Natural killer cell (primary cell): Measurements from ENCODE around the gene SLC22A17. TPM values are rescaled to one million over a fixed set of nuclear protein-coding genes. Genes with fewer than 3 reads are reported as not detected.

Source experiments
- ATAC-seq, 3 donors: fragments of 150-1000 bp in 2 of 3; fragments of 200-7000 bp in 1 of 3; cut with Tn5 transposase; 1 replicate in 1 of 3; 2 replicates in 2 of 3; pipeline ENCODE4 v1.10.0; 2021; ENCODE audit warnings: mild to moderate bottlenecking in 2 of 3, moderate library complexity in 2 of 3
- DNase-seq, 2 donors: peaks; one replicate each; pipeline versions ENCODE4 v3.0.0 to v3.0.0-alpha.2; 2013 to 2021; ENCODE audit warnings: mixed read lengths in 1 of 2
- H3K27ac ChIP-seq: one replicate; pipeline ENCODE4 v1.5.1; 2013; ENCODE audit warnings: mild to moderate bottlenecking, low read length
- H3K27me3 ChIP-seq: one replicate; pipeline ENCODE4 v1.6.1; 2013; ENCODE audit warnings: low read length; ENCODE audit not compliant: control insufficient read depth, insufficient read depth
- H3K36me3 ChIP-seq: one replicate; pipeline ENCODE4 v1.6.1; 2013; ENCODE audit warnings: low read length; ENCODE audit not compliant: control insufficient read depth, insufficient read depth
- H3K4me1 ChIP-seq: one replicate; pipeline ENCODE4 v1.6.1; 2013; ENCODE audit warnings: low read length; ENCODE audit not compliant: control insufficient read depth, insufficient read depth
- H3K4me3 ChIP-seq: one replicate; pipeline ENCODE4 v1.5.1; 2013; ENCODE audit warnings: low read length
- H3K9me3 ChIP-seq: one replicate; pipeline ENCODE4 v1.6.1; 2013; ENCODE audit warnings: low read length; ENCODE audit not compliant: control insufficient read depth, insufficient read depth
- H3K27ac Mint-ChIP-seq, 2 donors: one replicate each; pipeline ENCODE4 v1.8.0; 2022; ENCODE audit warnings: mild to moderate bottlenecking in 2 of 2, mixed read lengths in 2 of 2, moderate library complexity in 1 of 2
- H3K27me3 Mint-ChIP-seq, 2 donors: one replicate each; pipeline ENCODE4 v1.8.0; 2022; ENCODE audit warnings: low read depth in 2 of 2, mixed read lengths in 2 of 2
- H3K36me3 Mint-ChIP-seq: one replicate; pipeline ENCODE4 v1.8.0; 2022; ENCODE audit warnings: mixed read lengths
- H3K4me1 Mint-ChIP-seq, 2 donors: one replicate each; pipeline ENCODE4 v1.8.0; 2022; ENCODE audit warnings: mixed read lengths in 2 of 2
- H3K4me3 Mint-ChIP-seq: one replicate; pipeline ENCODE4 v1.8.0; 2022; ENCODE audit warnings: mild to moderate bottlenecking, moderate library complexity, mixed read lengths
- H3K9me3 Mint-ChIP-seq, 2 donors: one replicate each; pipeline ENCODE4 v1.8.0; 2022; ENCODE audit warnings: mixed read lengths in 2 of 2
- whole genome bisulfite sequencing: methylation state at CpG from one replicate; pipeline ENCODE4 v1.1.7; 2013; ENCODE audit warnings: missing lambda C conversion rate; ENCODE audit not compliant: insufficient coverage; 5-methylcytosine and 5-hydroxymethylcytosine counted together
- intact Hi-C: fragments of 100-400 bp; cut with micrococcal nuclease; formaldehyde crosslinking; loops from one replicate; pipeline ENCODE4 v1.14.2; 2022
- total RNA-seq, 4 donors: library from RNA; stranded (reverse); fragments of 120-200 nt in 1 of 4; gene quantifications; one replicate each; pipeline versions ENCODE4 v1.2.3 to v1.2.4, GENCODE V29; 2013 to 2022
- TF ChIP-seq, protein P1 (sequence below): fragments of 200-600 bp; IDR thresholded peaks from one replicate; pipeline ENCODE4 v1.8.0; 2022; ENCODE audit warnings: antibody characterized with exemption

SLC22A17 gene
- total RNA-seq, 3 donors from 2014 or later (not counting 1 experiment from before 2014, with no cell fraction given) = 0.28 to 1.00 TPM; not detected in 1

GRCh38 chr14:23321572-23322547 lies 30.8 kb downstream of the SLC22A17 start:
- under 1% methylated on average over 55 of the region's 64 CpGs for WGBS
- Mint-ChIP-seq H3K27me3 (no peaks in the 10 kb centered on the region), H3K27ac (peak overlapping the region; percentile 95 to 96), H3K4me3 (peak overlapping the region; percentile 92), H3K4me1 (peaks cover 31 to 35% of the 10 kb centered on the region in 2 donors), H3K36me3 (no peaks in the 10 kb centered on the region), H3K9me3 (no peaks in the 10 kb centered on the region)
- TF ChIP-seq, protein P1, sequence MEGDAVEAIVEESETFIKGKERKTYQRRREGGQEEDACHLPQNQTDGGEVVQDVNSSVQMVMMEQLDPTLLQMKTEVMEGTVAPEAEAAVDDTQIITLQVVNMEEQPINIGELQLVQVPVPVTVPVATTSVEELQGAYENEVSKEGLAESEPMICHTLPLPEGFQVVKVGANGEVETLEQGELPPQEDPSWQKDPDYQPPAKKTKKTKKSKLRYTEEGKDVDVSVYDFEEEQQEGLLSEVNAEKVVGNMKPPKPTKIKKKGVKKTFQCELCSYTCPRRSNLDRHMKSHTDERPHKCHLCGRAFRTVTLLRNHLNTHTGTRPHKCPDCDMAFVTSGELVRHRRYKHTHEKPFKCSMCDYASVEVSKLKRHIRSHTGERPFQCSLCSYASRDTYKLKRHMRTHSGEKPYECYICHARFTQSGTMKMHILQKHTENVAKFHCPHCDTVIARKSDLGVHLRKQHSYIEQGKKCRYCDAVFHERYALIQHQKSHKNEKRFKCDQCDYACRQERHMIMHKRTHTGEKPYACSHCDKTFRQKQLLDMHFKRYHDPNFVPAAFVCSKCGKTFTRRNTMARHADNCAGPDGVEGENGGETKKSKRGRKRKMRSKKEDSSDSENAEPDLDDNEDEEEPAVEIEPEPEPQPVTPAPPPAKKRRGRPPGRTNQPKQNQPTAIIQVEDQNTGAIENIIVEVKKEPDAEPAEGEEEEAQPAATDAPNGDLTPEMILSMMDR = no peak
- Histone ChIP-seq H3K27me3 (no peaks in the 10 kb centered on the region), H3K9me3 (no peaks in the 10 kb centered on the region), H3K4me3 (peak overlapping the region; percentile 66), H3K36me3 (peaks cover 28% of the 10 kb centered on the region), H3K27ac (peak overlapping the region; percentile 91), H3K4me1 (peaks cover 23% of the 10 kb centered on the region)
- DNase-seq = peak; percentile 40 to 63
- intact Hi-C loops = loop anchor here (1.0 to 10.0 kb wide), 6 partner anchors 21 to 405 kb away; partner anchors contain the start of genes ACIN1, C14orf119, HOMEZ and NGDN
- ATAC-seq = peak in 1 of 3 donors; percentile 1

GRCh38 chr14:23320584-23321571 lies 31.8 kb downstream of the SLC22A17 start, which contains the start of gene PABPN1:
PABPN1 (plus strand) TSS chr14:23321457; CDS start chr14:23321470, 13 bp downstream.
- DNase-seq (peak; percentile 95 to 99), ATAC-seq (peak; percentile 83 to 94 (median 85))
- no peaks in the 10 kb centered on the region for H3K27me3 Mint-ChIP-seq
- TF ChIP-seq, protein P1 = no peak
- Histone ChIP-seq H3K27ac (peak within 1 kb of the TSS; percentile 91), H3K4me1 (peaks cover 23% of the 10 kb centered on the region), H3K27me3 (no peaks in the 10 kb centered on the region), H3K4me3 (peak within 1 kb of the TSS; percentile 66), H3K9me3 (no peaks in the 10 kb centered on the region), H3K36me3 (peaks cover 25% of the 10 kb centered on the region)
- peaks cover 31 to 35% of the 10 kb centered on the region in 2 donors for H3K4me1 Mint-ChIP-seq
- H3K36me3 Mint-ChIP-seq = no peaks in the 10 kb centered on the region
- H3K27ac Mint-ChIP-seq = peak within 1 kb of the TSS; percentile 95 to 96
- intact Hi-C loops = loop anchor here (1.0 to 10.0 kb wide), 6 partner anchors 20 to 404 kb away; partner anchors contain the start of genes ACIN1, C14orf119, HOMEZ and NGDN
- H3K4me3 Mint-ChIP-seq = peak within 1 kb of the TSS; percentile 92
- 2% methylated on average over 63 of the region's 63 CpGs for WGBS
- no peaks in the 10 kb centered on the region for H3K9me3 Mint-ChIP-seq

DNA sequence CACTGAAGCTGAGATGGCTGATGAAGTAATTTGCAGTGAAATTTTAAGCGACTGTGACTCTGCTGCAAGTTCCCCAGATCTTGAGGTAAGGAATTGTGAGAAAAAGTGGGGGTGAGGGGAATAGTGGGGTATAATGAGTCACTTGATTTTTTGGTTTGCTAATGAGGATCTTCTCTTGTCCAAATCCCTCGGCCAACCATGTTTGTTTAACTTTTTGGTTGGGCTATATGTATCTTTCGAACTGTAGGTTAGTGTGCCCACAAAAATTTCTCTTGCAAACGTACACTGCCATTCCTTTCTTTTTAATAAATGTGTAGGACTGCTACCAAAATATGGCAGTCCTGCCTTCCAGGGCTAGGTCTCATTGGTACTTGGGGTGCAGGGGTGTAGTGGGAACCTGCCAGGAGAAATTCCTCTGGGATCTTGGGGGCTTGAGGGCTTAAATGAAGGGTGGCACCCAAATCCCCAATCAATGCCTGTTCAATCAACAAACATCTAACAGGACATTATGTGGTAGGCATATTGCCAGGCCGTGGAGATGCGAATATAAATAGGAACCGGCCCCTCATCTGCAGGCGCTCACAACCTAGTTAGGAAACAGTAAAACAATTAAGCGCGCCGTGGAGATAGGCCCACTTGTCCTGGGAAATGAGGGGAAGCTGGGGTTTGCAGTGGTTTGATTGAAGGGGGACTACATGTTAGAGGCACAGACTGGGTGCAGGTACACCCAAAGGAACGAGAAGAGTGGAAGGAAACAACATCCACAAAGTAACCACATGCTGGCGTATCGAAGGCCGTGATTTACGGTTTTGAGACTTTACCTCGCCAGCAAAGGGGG lies 32.7 kb downstream of the SLC22A17 start:
- no peaks in the 10 kb centered on the region for H3K9me3 ChIP-seq
- H3K4me3 ChIP-seq = peak overlapping the region; percentile 35
- peak overlapping the region; percentile 90 for H3K4me3 Mint-ChIP-seq
- intact Hi-C loops = loop anchor here (5.0 to 10.0 kb wide), 2 partner anchors 55 to 403 kb away; partner anchors contain the start of gene RBM23
- TF ChIP-seq, protein P1 = no peak
- no peaks in the 10 kb centered on the region for H3K27me3 Mint-ChIP-seq
- WGBS = 66% methylated on average over 17 of the region's 17 CpGs
- H3K27me3 ChIP-seq = no peaks in the 10 kb centered on the region
- no peaks in the 10 kb centered on the region for H3K36me3 Mint-ChIP-seq
- peaks cover 23% of the 10 kb centered on the region for H3K4me1 ChIP-seq
- peak overlapping the region; percentile 87 for H3K27ac ChIP-seq
- peaks cover 31 to 35% of the 10 kb centered on the region in 2 donors for H3K4me1 Mint-ChIP-seq
- ATAC-seq (no peak), DNase-seq (no peak)
- peaks cover 21% of the 10 kb centered on the region for H3K36me3 ChIP-seq
- peak overlapping the region; percentile 95 to 96 for H3K27ac Mint-ChIP-seq
- no peaks in the 10 kb centered on the region for H3K9me3 Mint-ChIP-seq
